ENCODE measurements around the gene KSR1.
"Not testable (repeated sequence)": the region's sequence is repeated elsewhere in the genome, so short reads cannot be mapped to it uniquely, and the experiment has no call there.

KSR1 gene

DNA sequence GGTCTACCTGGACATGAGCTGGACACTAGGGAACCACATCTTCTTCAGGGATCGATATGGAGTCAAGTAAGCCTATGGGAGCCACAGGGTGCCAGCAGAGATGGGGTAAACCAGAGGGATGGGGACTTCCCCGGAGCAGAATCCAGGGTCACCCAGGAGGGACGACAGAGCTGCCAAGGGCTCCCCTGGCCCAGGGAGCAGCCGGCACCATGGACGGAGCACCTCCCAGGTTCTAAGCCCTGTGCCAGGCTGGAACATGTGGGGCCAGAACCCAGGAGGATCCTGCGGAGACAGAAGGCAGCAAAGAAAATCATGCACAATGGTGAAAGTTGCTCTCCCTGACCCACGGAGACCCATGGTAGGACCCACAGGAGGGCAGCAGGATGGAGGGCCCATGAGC lies 33.6 kb upstream of the KSR1 start:
- H3K4me3 ChIP-seq (ENCODE audit: low read depth, low read length) = no peak overlapping the region
- TF ChIP-seq, protein P1, sequence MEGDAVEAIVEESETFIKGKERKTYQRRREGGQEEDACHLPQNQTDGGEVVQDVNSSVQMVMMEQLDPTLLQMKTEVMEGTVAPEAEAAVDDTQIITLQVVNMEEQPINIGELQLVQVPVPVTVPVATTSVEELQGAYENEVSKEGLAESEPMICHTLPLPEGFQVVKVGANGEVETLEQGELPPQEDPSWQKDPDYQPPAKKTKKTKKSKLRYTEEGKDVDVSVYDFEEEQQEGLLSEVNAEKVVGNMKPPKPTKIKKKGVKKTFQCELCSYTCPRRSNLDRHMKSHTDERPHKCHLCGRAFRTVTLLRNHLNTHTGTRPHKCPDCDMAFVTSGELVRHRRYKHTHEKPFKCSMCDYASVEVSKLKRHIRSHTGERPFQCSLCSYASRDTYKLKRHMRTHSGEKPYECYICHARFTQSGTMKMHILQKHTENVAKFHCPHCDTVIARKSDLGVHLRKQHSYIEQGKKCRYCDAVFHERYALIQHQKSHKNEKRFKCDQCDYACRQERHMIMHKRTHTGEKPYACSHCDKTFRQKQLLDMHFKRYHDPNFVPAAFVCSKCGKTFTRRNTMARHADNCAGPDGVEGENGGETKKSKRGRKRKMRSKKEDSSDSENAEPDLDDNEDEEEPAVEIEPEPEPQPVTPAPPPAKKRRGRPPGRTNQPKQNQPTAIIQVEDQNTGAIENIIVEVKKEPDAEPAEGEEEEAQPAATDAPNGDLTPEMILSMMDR (IDR thresholded peaks at IDR 0.05; ENCODE audit: low read depth, low read length) = no peak

DNA sequence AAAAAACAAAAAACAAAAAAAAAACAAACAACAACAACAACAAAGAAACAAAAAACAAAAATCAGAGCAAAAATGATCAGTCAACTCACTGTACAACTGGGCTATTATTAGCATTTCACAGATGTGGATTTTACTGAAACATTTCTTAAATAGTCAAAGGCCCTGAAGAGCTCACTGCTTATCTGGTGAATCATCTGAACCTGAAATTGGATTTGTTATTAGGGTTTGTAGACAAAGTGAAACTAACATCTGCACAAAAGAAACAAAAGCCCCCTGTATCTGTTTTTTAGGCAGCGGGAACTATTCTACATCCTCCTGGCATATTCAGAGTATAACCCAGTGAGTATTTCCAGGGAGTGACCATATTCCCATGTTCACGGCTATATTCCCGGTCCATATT lies 32.6 kb upstream of the KSR1 start:
- TF ChIP-seq, protein P1 (IDR thresholded peaks at IDR 0.05; ENCODE audit: low read depth, low read length) = no peak

DNA sequence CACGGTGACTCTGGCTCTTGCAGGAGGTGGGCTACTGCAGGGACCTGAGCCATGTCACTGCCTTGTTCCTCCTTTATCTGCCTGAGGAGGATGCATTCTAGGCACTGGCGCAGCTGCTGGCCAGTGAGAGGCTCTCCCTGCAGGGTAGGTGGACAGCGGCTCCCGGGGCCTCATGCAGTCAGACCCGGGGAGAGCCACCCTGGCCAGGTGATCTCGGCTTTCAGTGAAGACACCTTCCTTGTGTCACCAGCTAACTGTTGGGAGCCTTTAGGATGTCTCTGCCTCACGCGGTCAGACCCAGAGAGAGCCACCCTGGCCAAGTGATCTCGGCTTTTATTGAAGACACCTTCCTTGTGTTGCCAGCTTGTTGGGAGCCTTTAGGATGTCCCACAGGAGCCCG lies 31.7 kb upstream of the KSR1 start:
- TF ChIP-seq, protein P1 (IDR thresholded peaks at IDR 0.05; ENCODE audit: low read depth, low read length) = no peak
- H3K4me3 ChIP-seq (ENCODE audit: low read depth, low read length) = no peak overlapping the region

More for the DNA sequence above, 32.6 kb upstream of the KSR1 start:
- H3K4me3 ChIP-seq (ENCODE audit: low read depth, low read length) = no peak overlapping the region

DNA sequence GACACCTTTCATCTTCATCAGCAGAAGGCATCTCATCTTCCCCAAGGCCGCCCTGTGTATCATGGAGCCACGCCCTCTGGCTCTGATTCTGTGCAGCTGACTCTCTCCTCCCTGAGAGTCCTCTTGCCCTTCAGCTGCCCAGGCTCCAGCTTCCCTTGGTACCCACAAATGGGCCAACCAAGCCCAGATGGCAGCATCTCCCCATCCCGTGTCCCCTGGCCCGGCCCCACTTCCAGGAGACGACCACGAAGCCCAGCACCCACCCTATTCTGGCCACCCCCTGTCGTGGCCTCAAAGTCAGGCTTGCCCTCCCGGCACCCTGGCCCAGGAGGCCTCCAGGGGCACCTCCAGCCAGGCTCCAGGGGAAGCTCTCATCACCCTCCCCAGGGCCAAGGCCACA lies 31.3 kb upstream of the KSR1 start:
- TF ChIP-seq, protein P1 (IDR thresholded peaks at IDR 0.05; ENCODE audit: low read depth, low read length) = no peak
- H3K4me3 ChIP-seq (ENCODE audit: low read depth, low read length) = no peak overlapping the region

DNA sequence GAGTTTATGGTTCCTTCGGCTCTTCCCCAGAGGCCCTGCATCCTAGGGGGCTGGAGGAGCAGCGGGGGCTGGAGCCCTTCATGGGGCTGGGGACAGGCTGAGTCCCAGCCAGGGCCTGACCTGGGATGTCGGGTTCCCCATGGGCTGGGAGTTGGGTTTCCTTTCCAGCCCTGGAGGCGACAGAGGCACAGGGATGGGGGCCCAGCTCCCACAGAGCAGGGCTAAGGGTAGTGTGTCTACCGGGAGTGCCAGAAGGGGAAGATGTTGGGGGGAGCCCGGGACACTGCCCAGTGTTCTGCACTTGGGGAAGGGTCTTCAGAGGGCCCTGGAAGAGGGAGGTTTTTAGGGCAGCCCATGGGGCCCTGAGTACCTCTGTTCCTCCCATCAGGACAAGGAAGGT lies 30.7 kb upstream of the KSR1 start:
- not testable (repeated sequence) for H3K4me3 ChIP-seq (ENCODE audit: low read depth, low read length)

DNA sequence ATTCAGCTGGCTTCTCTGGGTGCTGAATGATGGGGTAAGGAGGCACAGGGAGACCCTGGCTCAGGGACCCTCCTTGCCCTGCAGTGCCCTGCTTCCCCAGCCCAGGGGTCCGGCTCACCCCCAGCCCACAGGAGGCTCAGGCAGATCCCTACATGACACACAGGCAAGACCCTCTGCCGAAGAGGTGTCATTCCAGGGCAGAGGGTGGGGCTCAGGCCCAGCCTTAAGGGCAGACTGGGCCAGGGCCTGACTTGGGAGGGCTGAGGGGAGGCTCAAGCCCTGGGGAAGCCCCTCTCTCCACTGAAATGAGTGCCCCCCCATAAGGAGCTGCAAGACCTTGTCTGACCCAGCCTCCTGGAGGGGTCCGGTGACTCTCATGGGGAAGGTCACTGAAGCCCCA lies 30.3 kb upstream of the KSR1 start:
- TF ChIP-seq, protein P1 (IDR thresholded peaks at IDR 0.05; ENCODE audit: low read depth, low read length) = no peak
- no peak overlapping the region for H3K4me3 ChIP-seq (ENCODE audit: low read depth, low read length)

DNA sequence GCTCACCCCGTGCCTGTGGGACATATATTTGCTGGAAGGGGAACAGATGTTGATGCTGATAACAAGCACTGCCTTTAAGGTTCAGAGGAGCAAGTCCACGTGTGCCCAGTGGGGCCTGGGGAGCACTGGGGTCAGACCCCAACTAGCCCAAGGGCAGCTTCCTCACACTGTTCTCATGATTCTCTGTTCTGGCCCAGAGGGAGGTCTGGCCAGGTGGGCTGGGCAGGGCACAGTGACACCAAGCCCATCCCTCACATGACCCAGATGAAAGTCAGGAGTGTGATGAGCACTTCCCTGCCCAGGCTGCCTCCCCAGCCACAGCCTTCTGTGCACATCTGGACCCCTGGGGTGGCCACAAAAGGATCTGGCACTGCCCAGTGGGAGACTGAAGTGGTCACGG lies 29.8 kb upstream of the KSR1 start:
- H3K4me3 ChIP-seq (ENCODE audit: low read depth, low read length) = not testable (repeated sequence)

DNA sequence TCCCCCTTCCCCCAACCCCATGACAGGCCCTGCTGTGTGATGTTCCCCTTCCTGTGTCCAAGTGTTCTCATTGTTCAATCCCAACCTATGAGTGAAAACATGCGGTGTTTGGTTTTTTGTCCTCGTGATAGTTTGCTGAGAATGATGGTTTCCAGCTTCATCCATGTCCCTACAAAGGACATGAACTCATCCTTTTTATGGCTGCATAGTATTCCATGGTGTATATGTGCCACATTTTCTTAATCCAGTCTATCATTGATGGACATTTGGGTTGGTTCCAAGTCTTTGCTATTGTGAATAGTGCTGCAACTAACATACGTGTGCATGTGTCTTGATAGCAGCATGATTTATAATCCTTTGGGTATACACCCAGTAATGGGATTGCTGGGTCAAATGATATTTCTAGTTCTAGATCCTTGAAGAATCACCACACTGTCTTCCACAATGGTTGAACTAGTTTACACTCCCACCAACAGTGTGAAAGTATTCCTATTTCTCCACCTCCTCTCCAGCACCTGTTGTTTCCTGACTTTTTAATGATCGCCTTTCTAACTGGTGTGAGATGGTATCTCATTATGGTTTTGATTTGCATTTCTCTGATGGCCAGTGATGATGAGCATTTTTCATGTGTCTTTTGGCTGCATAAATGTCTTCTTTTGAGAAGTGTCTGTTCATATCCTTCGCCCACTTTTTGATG lies 28.9 kb upstream of the KSR1 start:
- not testable (repeated sequence) for H3K4me3 ChIP-seq (ENCODE audit: low read depth, low read length)

DNA sequence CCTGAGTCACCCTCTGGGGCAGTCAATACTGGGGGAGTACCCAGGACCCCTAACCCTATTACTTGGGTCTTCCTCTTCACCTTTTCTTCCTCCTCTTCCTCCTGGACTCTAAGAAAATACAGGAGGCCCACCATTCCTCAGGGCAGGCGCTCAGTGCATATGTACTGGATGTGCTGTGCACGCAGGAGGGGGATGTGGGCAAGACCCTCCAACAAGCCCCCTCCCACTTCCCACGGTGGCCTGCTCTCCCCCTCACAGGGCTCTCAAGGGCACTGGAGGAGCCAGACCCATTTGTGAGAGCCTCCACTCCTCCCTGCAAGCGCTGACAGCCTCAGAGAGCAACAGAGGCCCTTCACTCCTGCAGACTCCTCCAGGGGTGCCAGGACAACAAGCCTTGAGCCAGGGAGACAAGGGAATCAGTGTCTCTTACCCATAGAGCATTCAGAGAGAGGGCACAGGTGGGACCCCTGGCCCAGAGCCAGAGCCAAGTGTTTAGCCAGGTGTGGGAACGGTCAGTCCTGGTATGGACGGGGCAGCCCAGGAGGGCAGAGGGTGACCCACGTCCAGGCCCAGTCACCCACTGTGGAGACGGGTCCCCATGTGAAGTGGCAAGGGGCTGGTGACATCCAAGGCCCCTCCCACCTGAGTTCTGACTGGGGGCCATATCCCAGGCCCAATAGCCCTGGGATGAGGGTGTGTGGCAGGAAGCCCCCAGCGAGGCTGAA lies 27.3 kb upstream of the KSR1 start:
- H3K4me3 ChIP-seq (ENCODE audit: low read depth, low read length) = no peak overlapping the region
- TF ChIP-seq, protein P1 (IDR thresholded peaks at IDR 0.05; ENCODE audit: low read depth, low read length) = no peak
